Activated naive CD4-positive, alpha-beta T cell treated with anti-CD3 and anti-CD28 coated beads, Interleukin-2, amount 50 U/mL, for 72 hours (primary cell): ENCODE results near the gene ITIH2. TPM values are rescaled to one million over a fixed set of nuclear protein-coding genes. Genes with fewer than 3 reads are reported as not detected.
A peak's percentile ranks its signal among the peaks of the same experiment; 100 is the strongest.
"Not testable (repeated sequence)": the region's sequence is repeated elsewhere in the genome, so short reads cannot be mapped to it uniquely, and the experiment has no call there.

ENCODE experiments used
- ATAC-seq, 2 donors: fragments of 150-1000 bp; cut with Tn5 transposase; 2 replicates each; pipeline ENCODE4 v1.10.0; 2021; ENCODE audit warnings: mild to moderate bottlenecking in 2 of 2, moderate library complexity in 2 of 2
- DNase-seq, 2 donors: peaks; one replicate each; pipeline ENCODE4 v3.0.0; 2021 to 2022; ENCODE audit warnings: low spot score in 2 of 2
- H3K27ac Mint-ChIP-seq, 2 donors: one replicate each; pipeline ENCODE4 v1.8.0; 2022; ENCODE audit warnings: mild to moderate bottlenecking in 2 of 2, mixed read lengths in 2 of 2
- H3K36me3 Mint-ChIP-seq, 2 donors: one replicate each; pipeline ENCODE4 v1.8.0; 2022; ENCODE audit warnings: mixed read lengths in 2 of 2
- H3K9me3 Mint-ChIP-seq, 2 donors: one replicate each; pipeline ENCODE4 v1.8.0; 2022; ENCODE audit warnings: mixed read lengths in 2 of 2
- total RNA-seq, 2 donors: library from RNA; stranded (reverse); gene quantifications; one replicate each; pipeline ENCODE4 v1.2.3, GENCODE V29; 2022

ITIH2 gene, protein sequence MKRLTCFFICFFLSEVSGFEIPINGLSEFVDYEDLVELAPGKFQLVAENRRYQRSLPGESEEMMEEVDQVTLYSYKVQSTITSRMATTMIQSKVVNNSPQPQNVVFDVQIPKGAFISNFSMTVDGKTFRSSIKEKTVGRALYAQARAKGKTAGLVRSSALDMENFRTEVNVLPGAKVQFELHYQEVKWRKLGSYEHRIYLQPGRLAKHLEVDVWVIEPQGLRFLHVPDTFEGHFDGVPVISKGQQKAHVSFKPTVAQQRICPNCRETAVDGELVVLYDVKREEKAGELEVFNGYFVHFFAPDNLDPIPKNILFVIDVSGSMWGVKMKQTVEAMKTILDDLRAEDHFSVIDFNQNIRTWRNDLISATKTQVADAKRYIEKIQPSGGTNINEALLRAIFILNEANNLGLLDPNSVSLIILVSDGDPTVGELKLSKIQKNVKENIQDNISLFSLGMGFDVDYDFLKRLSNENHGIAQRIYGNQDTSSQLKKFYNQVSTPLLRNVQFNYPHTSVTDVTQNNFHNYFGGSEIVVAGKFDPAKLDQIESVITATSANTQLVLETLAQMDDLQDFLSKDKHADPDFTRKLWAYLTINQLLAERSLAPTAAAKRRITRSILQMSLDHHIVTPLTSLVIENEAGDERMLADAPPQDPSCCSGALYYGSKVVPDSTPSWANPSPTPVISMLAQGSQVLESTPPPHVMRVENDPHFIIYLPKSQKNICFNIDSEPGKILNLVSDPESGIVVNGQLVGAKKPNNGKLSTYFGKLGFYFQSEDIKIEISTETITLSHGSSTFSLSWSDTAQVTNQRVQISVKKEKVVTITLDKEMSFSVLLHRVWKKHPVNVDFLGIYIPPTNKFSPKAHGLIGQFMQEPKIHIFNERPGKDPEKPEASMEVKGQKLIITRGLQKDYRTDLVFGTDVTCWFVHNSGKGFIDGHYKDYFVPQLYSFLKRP
- not detected for total RNA-seq

DNA sequence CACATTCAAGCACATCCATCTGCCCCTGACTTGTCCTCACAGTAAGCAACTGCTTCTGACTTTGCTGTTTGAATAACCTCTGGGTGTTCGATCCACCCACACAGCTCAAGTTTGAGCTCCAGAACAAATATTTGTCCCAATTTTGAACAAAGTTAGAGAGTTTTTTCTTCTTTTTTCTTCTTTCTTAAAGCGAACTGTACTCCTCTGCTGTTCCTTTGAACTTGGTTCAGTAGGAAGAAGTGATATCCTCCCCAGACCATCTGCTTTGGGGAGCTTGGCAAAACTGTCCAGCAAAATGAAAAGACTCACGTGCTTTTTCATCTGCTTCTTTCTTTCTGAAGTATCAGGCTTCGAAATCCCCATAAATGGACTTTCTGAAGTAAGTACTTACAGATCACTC, at the start of gene ITIH2:
ITIH2 (plus strand) TSS at position 177 of the 400 bp plus-strand sequence; CDS start at position 296, 119 bp downstream.
- Mint-ChIP-seq H3K9me3 (no peaks in the 10 kb centered on the region), H3K36me3 (no peaks in the 10 kb centered on the region), H3K27ac (no peak within 1 kb of the TSS)
- DNase-seq (no peak), ATAC-seq (no peak)

DNA sequence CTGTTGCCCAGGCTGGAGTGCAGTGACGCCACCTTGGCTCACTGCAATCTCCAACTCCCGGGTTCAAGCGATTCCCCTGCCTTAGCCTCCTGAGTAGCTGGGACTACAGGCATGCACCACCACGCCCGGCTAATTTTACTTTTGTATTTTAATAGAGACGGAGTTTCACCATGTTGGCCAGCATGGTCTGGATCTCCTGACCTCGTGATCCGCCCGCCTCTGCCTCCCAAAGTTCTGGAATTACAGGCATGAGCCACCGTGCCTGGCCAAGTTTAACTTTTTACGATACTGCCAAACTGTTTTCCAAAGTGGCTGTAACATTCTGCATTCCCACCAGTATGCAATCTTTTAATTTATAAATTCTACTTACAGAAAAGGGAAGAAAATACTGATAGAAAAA, 46.0 kb upstream of the ITIH2 start:
- DNase-seq, ATAC-seq, H3K27ac Mint-ChIP-seq, H3K36me3 Mint-ChIP-seq, H3K9me3 Mint-ChIP-seq: not testable (repeated sequence)

DNA sequence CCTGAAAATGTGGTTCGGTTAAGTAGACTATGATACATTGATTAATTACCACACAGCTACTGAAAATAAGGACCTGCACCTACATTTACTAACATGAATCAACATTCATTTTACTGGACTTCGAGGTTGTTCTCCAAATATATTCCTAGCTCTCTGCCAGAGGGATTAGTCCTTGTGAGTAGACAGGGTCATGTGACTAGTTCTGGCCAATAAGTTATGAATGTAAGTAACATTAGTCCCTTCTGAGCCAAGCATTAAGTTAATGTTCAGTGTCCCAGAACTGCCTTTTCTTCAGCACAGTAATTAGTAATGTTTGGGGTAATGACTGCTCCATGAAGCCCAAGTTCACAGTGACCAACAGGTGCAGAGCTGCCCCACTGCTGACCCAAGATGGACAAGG, 45.6 kb upstream of the ITIH2 start:
- ATAC-seq = no peak
- no peaks in the 10 kb centered on the region for H3K9me3 Mint-ChIP-seq
- DNase-seq = no peak
- H3K36me3 Mint-ChIP-seq = no peaks in the 10 kb centered on the region
- no peak overlapping the region for H3K27ac Mint-ChIP-seq

DNA sequence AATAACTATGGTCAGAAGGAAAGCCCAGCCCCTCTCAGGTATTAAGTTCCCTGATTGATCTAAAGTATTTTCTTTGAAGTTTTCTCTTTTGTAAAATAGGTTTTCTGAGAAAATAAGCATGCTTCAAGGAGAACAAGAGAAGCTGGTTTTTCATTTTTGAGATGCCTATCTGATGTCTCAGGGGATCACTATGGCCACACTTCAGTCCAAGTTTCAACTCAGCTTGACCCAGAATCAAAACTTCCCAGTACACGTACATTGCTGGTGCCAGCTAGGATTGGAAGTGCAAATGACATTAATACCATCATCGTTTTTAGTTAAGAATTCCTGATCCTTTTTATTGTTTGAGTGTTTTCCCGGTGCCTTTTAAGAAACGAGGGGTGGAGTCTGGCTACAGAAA, 43.6 kb upstream of the ITIH2 start:
- no peaks in the 10 kb centered on the region for H3K36me3 Mint-ChIP-seq
- no peak overlapping the region for H3K27ac Mint-ChIP-seq
- no peak for DNase-seq
- no peak for ATAC-seq
- H3K9me3 Mint-ChIP-seq = no peaks in the 10 kb centered on the region

DNA sequence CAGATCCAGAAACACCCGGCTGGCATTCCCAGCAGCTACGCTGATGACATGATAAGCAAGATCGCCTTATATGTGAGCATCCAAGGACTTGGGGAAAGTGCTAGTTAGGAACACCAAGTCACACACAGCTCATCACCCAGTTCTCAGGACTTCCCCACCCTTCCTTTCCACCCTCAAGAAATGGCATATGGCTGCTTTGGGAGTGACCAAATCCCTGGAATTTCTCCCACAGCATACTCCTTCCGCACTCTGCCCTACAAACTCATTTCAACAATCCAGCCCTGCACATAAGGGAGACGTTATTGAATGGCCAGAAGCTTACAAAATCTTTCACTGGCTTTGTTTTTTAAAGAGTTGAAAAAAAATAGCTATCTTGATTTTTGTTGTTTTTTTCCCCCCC, 40.6 kb upstream of the ITIH2 start:
- no peak for ATAC-seq

DNA sequence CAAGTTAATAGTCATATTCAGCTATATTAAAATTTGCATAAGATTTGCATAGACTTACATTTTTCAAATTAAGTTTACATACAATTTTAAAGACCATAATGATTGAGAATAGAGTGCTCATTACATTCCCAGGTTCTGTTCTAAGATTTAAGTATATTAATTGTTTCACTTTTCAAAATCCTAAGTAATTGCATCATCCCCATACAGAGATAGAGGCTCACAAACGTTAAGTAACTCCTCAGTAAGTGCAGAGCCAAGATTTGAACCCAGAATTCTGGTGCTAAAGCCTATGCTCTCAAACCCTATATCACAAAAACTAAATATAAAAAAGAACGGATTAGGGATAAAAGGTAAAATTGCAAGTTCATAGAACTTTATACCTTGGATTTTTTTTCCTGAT, 38.4 kb upstream of the ITIH2 start:
- Mint-ChIP-seq H3K27ac (no peak overlapping the region), H3K9me3 (no peaks in the 10 kb centered on the region), H3K36me3 (no peaks in the 10 kb centered on the region)
- ATAC-seq (no peak), DNase-seq (no peak)

More for the DNA sequence above, 40.6 kb upstream of the ITIH2 start:
- DNase-seq = no peak
- Mint-ChIP-seq H3K9me3 (no peaks in the 10 kb centered on the region), H3K36me3 (no peaks in the 10 kb centered on the region), H3K27ac (no peak overlapping the region)

DNA sequence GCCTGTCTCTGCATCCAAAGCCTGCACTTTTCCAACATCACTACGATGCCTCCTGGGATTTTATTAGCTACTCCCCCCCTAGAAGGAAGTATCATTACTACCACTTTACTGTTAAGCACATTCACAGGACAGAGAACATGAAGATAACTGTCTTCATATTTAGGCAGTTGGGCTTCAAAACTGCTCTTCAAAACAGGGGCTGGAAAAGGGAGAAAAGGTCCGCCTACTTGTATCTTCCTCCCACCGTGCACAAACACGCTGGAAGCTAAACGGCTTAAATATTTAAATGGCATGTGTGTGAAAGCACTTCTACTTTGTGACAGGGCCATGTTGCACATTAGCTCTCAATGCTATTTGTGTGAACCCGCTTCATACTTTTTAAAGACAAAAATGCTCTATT, 37.3 kb upstream of the ITIH2 start:
- Mint-ChIP-seq H3K9me3 (no peaks in the 10 kb centered on the region), H3K36me3 (no peaks in the 10 kb centered on the region), H3K27ac (no peak overlapping the region)
- no peak for DNase-seq
- ATAC-seq = no peak

DNA sequence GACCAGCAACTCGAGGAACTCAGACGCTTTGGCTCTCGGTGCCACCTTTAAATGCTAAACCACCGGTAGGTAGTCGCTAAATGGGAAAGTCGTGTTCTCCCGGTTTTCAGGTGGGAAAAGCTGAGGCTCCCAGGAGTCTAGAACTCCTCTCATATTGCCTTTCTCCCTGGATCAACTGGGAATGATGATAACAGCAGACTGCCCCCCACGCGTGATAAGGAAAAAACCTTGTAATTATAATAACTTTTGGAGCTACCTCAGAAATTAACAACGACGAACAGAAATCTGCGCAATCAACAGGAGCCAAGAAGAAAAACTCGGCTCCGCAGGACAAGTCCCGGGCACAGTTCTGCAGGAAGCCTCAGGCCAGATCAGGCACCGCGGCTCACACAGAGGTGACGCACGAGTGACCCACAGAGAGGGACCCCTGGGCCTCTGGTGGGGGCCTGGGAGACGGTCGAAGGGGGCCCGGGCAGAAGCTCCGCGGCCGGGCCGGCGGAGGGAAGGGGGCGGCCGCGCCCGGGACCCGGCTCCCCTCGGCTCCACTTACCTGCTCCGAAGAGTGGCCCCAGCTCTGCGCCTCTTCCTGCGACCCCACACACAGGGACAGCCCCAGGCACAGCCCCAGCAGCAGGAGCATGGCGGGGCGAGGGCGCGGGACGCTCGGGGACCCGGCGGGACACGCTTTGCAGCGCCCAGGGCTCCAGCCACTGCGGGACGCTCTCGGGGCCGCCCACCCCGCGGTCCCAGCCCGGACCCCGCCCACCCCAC, 36.7 kb upstream of the ITIH2 start, which contains the start of gene ITIH5:
ITIH5 (minus strand) TSS at position 714 of the 771 bp plus-strand sequence; CDS start at position 640, 74 bp downstream.
- ATAC-seq (peak; percentile 33 to 47), DNase-seq (no peak)
- H3K27ac Mint-ChIP-seq = no peak within 1 kb of the TSS
- H3K36me3 Mint-ChIP-seq = no peaks in the 10 kb centered on the region
- H3K9me3 Mint-ChIP-seq = no peaks in the 10 kb centered on the region

DNA sequence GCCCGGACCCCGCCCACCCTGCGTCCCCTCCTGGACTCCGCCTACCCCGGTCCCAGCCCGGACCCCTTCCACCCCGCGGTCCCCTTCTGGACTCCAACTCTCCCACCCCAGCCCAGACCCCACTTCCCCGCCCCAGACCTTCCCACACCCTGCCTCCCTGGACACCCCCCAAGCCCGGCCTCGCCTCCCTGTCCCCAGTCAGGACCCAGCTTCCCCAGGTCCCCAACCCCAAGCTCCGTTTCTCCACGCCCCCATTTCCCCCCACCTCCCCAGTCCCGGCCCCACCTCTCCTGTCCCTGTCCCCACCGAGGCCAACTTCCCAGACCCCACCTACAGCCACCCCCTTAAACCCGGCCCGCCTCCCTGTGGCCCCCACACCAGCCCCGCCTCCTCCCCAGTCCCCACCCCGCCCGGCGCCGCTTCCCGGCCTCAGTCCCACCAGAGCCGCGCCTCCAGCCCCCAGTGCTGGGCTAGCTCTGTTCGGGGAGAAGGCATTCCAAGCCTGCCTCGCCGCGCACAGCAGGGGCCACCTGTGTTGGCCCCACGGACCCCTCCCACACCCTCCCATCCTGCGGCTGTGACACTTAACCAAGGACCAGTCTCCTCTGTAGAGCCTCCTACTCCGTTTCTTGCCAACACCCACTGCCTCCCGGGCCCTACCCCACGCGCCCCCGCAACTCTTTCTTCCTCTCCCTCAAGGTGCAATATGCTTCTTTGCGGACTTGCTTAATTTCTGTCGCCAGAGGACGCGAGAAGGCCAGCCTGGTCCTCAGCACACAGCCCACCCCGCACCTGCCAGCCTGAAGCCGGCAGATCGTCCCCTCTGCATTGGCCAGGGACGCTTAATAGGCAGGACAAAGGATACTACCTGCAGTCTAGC, 35.6 kb upstream of the ITIH2 start:
- DNase-seq (no peak), ATAC-seq (peak; percentile 33 to 46)
- no peak overlapping the region for H3K27ac Mint-ChIP-seq
- no peaks in the 10 kb centered on the region for H3K9me3 Mint-ChIP-seq
- no peaks in the 10 kb centered on the region for H3K36me3 Mint-ChIP-seq

DNA sequence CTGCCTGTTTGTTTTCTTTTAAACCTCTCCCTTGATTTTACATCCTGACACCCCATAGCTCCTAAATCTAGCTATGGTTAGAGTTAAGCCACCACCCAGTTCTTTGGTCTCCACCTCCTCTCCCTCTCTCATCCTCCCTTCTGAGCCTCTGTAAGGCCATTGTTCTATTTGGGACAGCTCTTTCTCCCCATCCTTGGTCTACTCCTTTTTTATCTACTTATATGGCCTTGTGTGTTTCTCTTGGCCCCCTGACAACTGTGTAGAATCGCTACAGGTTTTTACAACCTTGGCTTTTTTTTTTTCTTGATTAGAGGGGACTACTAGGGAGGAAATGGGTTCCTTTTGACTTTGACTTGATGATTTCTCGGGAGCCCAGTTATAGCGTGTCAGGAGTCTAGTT, 33.0 kb upstream of the ITIH2 start:
- no peak for DNase-seq

DNA sequence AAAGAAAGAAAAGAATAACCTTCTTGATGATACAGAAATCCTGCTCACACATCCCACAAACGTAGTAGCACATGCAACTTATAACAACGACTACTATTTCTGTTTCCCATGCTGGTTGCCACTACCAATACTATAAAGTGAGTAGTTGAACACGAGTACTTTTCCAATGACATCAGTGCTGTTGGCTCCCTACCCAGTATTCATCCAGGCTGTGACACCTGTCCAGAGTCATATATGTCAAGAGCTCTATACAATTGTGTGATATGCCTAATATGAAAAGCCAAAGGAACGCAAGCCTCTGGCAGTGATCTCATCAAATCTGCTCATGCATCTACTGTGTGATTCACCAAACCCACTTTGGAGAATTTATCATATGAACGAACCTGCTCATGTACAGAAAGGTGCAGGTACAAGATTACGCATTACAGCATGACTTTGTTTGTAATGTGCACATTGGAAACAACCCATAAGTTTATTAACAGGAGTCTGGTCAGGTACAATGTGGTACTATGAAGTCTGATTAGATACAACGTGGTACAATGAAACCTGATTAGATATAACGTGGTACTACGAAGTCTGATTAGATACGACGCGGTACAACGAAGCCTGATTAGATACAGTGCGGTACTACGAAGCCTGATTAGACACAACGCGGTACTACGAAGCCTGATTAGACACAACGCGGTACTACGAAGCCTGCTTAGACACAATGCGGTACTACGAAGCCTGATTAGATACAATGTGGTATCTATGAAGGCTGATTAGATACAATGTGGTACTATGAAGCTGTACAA, 30.6 kb upstream of the ITIH2 start:
- Mint-ChIP-seq H3K36me3 (no peaks in the 10 kb centered on the region), H3K9me3 (no peaks in the 10 kb centered on the region), H3K27ac (no peak overlapping the region)
- no peak for DNase-seq
- ATAC-seq = no peak

More for the DNA sequence above, 33.0 kb upstream of the ITIH2 start:
- no peak overlapping the region for H3K27ac Mint-ChIP-seq
- no peaks in the 10 kb centered on the region for H3K36me3 Mint-ChIP-seq
- ATAC-seq = no peak
- H3K9me3 Mint-ChIP-seq = no peaks in the 10 kb centered on the region

DNA sequence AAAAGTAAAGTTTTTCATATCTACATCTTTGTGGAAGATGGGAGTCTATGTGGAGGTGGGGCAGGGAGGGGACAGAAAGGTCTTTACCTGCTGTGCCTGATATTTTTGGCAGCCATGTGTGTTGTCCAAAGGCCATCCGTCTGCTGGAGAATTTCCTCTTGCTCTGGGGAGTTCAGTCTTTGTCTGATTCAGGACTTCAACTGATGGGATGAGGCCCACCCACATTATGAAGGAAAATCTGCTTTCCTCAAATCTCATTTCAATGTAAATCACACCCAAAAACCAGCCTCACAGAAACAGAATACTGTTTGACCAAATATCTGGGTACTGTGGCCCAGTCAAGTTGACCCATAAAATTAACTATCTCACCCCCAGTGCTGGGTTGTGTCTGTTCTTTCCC, 23.9 kb upstream of the ITIH2 start:
- no peaks in the 10 kb centered on the region for H3K36me3 Mint-ChIP-seq
- ATAC-seq (no peak), DNase-seq (no peak)
- no peaks in the 10 kb centered on the region for H3K9me3 Mint-ChIP-seq
- H3K27ac Mint-ChIP-seq = no peak overlapping the region

DNA sequence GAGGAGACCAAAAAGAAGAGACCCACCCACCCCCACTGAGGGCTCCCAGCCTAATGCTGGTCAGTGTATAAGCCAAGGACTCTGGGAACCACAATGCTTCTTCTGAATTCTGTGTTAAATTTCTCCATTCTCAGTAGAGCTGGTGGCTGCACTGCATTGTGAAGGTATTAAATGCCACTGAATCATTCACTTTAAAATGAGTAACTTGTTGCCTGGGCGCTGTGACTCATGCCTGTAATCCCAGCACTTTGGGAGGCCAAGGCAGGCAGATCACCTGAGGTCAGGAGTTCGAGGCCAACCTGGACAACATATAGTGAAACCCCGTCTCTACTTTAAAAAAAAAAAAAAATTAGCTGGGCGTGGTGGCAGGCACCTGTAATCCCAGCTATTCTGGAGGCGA, 23.0 kb upstream of the ITIH2 start:
- peak in 1 of 2 donors; percentile 37 for ATAC-seq
- not testable (repeated sequence) for H3K27ac Mint-ChIP-seq, H3K9me3 Mint-ChIP-seq

DNA sequence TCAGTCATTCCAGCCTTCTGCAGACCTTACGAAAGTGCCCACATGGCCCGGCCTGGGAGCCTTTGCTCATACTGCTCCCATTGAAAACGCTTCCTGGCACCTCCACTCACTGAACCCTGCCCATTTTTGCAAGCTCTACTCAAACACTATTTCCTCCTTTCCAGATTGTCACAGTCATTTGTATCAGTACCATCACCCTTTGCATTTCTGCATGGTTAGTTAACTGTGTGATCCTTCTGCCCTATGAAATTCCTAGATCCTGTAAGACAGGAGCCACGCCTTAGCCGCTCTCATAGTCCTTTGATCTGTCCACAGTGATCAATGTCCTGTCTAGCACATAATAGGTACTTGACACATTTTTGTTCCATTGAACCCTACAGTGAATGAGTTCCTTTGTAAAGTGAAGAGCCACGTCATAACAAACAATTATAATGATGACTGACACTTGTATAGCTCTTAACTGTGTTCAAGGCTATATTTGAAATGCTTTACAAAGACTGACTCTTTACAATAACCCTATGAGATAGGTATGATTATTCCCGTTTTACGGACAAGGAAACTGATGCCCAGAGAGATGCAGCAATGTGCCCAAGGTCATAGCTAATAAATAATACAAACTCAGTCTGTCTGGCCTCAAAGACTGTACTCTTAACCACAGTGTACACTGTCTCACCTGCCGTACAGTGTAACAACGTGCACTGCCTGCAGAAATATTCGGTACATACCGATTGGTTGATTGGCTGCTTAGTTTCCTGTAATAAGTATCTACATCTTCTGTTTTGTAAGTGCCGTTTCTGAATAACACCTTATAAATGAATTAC, 16.6 kb upstream of the ITIH2 start:
- H3K9me3 Mint-ChIP-seq = peaks cover 5 to 13% of the 10 kb centered on the region in 2 donors
- peak in 1 of 2 donors; percentile 40 for ATAC-seq
- H3K36me3 Mint-ChIP-seq = peaks cover 0 to 18% of the 10 kb centered on the region in 2 donors

More for the DNA sequence above, 23.0 kb upstream of the ITIH2 start:
- not testable (repeated sequence) for DNase-seq, H3K36me3 Mint-ChIP-seq

More for the DNA sequence above, 16.6 kb upstream of the ITIH2 start:
- peak overlapping the region in 1 of 2 donors; percentile 32 for H3K27ac Mint-ChIP-seq
- no peak for DNase-seq
